HG03575 (cell line): ENCODE data around the gene SMYD3.

ENCODE experiments used
- ATAC-seq: cut with Tn5 transposase; IDR thresholded peaks from one replicate; pipeline ENCODE4 v1.9.1; 2021; ENCODE audit not compliant: unreplicated experiment, insufficient number of reproducible peaks, low FRiP score; ENCODE audit errors: extremely low read depth

Gene SMYD3

GRCh38 chr1:246114369-246114768 is 392.7 kb downstream of the SMYD3 start:
- ATAC-seq: no peak

GRCh38 chr1:246113555-246114095 is 393.5 kb downstream of the SMYD3 start:
- no peak for ATAC-seq

- ATAC-seq: no peak
Observed at GRCh38 chr1:246111570-246111969, 395.5 kb downstream of the SMYD3 start.

DNA sequence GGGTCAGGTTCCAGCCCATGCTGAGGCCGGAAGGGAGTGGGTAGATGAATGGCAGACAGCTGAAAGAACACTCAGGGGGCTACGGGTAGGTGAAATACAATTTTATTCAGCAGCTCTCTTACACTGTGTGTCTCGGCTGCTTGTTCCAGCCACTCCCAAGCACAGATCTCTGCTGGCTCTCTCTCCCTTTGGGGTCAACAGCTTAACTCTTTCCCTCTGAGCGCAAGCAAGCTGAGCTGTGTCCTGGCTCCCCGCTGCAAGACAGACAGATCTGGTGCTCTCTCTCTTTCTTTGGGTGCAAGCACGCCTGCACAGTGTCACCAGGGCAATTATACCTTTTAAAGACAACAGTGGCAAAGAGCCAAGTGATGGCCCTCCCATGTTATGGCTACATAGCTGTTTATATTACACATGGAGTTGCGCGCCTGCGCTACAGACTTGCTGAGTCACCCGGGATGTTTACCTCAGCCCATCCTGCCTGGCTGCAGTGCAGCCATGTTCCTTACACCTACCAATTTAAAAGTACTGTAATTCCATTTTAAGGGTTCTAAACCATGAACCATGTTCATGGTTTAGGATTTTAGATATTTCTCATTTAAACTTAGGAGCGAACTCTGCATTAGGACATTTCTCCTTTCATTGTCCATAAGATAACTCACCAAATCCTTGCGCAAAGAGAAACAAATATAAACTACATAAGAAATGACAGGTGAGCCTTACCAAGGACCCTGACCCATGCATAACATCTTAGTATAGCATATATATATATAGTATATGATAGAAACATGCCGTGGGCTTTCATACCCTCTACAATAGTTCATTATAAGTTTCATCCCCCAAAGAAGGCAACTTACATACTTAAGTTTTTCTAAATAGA is 396.5 kb downstream of the SMYD3 start:
- no peak for ATAC-seq

DNA sequence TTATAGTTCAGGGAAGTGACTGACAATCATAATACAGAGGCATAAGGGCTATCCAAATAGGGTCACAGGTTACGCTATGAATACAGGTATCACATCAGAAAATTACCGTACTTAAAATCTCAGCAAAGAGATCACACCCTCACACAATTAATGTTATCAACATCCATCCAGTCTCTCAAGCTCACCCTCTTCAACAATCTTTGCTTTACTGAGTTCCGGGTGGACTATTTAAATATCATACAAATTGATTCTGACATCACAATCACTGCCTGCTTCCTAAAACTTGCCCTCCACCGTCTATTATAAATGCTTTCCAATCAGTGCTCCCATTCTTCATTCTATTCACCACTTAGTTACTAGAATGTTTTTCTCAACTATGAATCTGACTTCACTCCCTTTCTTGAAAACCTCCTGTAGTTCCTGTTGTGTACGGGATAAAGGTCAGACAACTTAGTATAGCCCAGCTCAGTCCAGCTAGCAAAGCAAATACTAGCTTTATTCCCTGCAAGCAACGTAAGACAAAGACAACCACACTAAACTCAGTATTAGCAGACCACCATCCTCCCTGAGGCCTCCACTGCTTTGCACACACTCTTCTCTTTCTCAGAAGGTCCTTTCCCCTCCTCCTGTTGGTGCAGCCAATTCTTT is 398.7 kb downstream of the SMYD3 start:
- ATAC-seq: no peak

DNA sequence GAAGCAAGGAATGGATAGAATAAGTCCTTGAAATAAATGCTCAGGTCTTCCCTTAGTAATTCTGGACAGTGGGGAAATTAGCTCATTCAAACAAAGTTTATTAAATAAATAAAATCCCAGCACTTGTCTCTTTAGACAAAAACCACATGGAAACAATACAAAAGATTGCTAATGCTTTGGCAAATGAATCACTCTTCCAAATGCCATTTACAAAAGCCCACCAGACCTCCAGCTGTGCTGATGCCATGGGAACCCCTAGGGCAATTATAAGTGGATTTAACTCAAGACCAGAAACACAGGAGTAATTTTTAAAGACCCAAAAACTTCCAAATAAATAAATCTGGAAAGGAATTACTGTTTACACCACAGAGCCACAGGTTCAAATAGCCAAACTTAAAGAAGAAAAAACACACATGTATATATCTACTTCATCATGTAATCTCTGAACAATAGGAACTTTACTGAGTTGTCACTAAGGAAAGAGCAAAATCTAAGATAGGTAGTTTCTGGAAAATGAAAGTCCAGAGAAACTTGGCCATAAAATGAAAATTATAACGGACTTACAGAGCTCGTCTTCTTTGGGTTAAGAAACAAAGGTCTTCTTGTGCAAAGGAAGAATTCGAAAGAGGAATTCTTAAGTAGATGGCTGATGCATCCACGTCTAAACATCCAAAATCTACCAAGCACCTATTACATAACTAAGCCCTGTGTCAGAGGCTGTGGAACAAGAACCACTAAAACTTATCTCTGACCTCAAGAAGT is 399.4 kb downstream of the SMYD3 start:
- ATAC-seq: no peak

GRCh38 chr1:246106342-246106763 is 400.7 kb downstream of the SMYD3 start:
- no peak for ATAC-seq

GRCh38 chr1:246104927-246105326 is 402.2 kb downstream of the SMYD3 start:
- no peak for ATAC-seq

GRCh38 chr1:246099570-246099969 is 407.5 kb downstream of the SMYD3 start:
- no peak for ATAC-seq

DNA sequence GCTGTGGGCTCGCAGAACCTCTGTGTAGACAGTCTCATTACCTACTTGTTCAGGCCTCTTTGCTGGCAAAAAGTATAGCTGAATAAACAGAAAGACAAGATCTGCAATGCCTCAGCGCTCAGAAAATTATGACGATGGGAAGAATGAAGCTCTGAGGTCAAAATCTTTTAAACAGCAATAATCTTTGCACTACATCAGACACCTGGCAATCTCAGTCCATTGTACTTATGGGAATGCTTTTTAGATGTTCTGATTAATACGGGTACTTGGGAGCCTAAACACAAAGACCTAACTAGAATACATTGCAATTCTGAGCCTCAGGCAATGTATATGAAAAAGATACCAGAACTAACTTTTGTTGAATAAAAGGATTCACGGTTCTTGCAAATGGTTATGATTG is 410.7 kb downstream of the SMYD3 start:
- no peak for ATAC-seq

GRCh38 chr1:246095443-246095842 is 411.6 kb downstream of the SMYD3 start:
- no peak for ATAC-seq

- no peak for ATAC-seq
Observed at GRCh38 chr1:246093230-246093629, 413.8 kb downstream of the SMYD3 start.

GRCh38 chr1:246092136-246092535 is 414.9 kb downstream of the SMYD3 start:
- no peak for ATAC-seq

- no peak for ATAC-seq
Observed at GRCh38 chr1:246091477-246091876, 415.6 kb downstream of the SMYD3 start.

- ATAC-seq: no peak
Observed at GRCh38 chr1:246086191-246086590, 420.9 kb downstream of the SMYD3 start.

GRCh38 chr1:246083416-246083815 is 423.7 kb downstream of the SMYD3 start:
- no peak for ATAC-seq

DNA sequence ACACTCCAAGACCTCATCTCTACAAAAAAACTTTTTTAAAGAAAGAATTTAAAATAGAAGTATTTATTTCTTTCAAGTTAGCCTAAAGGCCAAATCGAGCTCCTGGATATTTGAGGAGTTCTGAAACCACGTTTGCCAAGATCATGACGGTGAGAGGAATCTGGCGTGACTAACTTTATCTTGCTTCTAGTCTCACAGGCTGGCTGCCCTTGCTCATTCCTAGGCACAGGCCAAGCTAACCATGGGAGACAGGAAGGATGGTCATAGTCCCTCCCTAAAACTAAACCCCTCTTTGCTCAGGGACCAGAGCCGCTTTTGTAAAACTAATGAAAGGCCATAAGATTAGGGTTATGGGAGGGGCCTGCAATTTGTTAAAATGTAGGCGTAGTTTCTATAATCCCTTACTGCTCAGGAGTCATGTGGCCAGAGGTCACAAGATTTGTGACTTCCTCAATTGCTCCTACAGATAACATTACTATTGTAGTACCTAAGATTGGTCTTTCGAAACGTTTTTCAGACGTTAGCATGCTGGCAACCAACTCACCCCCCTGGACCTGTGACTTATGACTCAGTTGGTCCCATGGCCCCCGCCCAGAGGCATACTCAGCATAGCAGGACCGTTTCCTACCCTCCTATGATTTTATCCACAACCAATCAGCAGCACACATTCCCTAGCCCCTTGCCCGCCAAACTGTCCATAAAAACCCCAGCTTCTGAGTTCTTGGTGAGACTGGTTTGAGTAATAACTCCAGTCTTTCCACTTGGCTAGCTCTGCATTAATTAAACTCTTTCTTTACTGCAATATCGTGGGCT is 425.0 kb downstream of the SMYD3 start:
- ATAC-seq: no peak

DNA sequence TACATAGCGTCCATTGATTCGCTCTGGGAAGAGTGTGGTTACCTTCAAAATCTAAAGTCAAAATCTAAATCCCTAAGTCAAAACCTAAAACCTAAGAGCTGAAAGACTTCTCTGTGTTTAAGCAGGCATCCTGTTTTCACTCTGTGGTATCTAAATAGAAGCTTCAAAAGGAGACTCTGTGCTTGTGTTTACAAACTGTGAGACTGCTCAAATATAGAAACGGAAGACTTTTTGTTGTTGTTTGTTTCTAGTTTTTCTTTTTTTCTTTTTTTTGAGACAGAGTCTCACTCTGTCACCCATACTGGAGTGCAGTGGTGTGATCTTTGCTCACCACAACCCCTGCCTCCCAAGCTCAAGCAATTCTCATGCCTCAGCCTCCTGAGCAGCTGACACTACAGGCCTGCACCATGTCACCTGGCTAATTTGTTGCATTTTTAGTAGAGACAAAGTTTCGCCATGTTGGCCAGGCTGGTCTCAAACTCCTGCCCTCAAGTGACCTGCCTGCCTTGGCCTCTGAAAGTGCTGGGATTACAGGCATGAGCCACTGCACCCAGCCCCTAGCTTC is 425.9 kb downstream of the SMYD3 start:
- ATAC-seq: no peak
